Measurements from ENCODE around the gene EEFSEC. TPM values are rescaled to one million over a fixed set of nuclear protein-coding genes. Genes with fewer than 3 reads are reported as not detected.

EEFSEC gene
- total RNA-seq, 2 experiments from 2014 or later, result 20.8 to 21.4 TPM

- POLR2A ChIA-PET, result no interaction called here
- CTCF ChIA-PET, result interaction anchor here (0.6 kb wide), 1 partner anchor 70 kb away, joined by 3 read pairs; no protein-coding TSS in a partner anchor
These were observed 216.8 kb downstream of the EEFSEC start for GRCh38 chr3:128369881-128370642.

DNA sequence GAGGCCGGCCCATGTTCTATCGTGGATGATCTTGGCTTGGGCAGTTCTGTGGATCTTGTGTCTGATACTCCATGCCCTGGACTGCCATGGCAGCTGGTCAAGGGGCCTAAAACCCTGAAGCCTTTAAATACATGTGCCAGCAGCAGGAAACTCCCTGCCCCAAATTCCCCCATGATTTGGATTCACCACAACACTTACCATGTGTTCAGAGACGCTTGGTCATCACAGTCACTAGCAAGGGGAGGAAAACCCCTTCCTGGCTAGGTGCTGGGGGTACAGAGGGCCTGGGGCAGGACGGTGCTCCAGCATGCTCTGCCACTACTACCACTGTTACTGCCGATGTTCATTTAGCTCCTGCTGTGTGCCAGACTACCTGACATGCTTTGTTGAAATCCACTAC is 219.0 kb downstream of the EEFSEC start:
- ChIA-PET CTCF (no interaction called here), POLR2A (no interaction called here)

GRCh38 chr3:128372707-128373533 is 219.6 kb downstream of the EEFSEC start:
- ChIA-PET CTCF (no interaction called here), POLR2A (no interaction called here)

DNA sequence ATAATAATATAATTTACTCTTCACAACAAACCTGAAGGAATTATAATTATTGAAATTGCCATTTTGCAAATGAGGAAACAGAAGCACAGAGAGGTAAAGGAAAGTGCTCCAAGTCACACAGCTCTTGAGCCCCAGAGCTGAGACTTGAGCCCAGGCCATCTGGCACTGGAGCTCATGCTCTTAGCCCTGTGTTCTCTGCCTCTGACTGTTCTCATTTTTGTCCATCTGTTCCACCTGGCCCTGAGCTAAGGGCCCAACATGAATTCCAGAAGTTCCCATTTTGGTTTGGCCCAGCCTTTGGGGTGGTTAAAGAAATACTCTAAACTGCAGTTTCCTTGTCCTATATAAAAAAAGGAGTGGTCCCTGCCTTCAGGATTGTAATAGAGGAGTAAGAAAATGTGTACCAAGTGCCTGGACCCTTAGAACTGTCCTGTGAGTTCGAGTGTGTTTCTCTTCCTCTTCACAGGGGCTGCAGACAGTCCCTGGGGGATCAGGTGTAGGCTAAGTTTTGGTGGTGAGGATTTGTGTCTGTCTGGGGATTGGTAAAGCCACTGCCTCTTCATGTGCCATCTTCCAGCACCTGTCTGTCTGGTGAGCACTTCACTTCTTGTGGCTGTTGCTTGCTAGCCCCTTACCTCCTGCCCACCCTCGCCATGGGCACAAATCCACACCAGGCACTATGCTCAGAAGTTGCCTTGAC is 221.6 kb downstream of the EEFSEC start:
- CTCF ChIA-PET, result no interaction called here
- POLR2A ChIA-PET, result no interaction called here

- ChIA-PET POLR2A (no interaction called here), CTCF (no interaction called here)
These were observed 223.2 kb downstream of the EEFSEC start for GRCh38 chr3:128376516-128376915.

DNA sequence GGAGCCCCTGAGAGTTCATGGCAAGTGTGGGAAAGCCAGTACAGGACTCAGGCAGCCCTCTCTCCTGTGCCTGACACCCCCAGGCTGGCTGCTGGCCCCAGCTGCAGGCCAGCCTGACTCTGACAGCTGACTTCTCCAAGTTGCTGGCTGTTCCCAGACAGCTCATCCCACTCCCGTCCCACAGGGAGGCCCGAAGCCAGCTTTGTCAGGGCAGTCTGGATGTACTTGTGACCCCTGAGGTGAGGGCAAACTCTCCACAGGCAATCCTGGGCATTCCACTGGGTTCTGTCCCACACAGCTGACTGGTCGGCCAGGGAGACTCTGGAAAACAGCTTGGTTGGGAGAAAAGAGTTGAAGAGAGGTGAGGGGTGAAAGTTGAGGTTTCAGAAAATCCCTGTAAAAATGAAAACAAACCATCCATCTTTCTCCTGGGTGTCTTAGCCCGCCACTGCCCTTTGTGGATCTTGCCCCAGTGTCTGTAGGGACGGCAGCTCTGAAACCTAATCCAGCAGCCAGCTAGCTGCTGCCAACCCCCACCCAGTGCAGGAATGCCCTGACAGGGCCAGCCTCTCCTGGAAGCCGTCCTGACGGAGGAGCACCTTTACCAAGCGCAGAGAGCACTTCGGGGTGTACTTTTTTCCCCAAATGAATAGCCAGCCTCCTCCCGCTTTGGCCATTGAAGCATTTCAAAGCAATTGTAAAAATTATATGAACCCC is 225.5 kb downstream of the EEFSEC start:
- ChIA-PET CTCF (interaction anchor here (0.6 kb wide), 1 partner anchor 390 kb away, joined by 4 read pairs; no protein-coding TSS in a partner anchor), POLR2A (no interaction called here)

DNA sequence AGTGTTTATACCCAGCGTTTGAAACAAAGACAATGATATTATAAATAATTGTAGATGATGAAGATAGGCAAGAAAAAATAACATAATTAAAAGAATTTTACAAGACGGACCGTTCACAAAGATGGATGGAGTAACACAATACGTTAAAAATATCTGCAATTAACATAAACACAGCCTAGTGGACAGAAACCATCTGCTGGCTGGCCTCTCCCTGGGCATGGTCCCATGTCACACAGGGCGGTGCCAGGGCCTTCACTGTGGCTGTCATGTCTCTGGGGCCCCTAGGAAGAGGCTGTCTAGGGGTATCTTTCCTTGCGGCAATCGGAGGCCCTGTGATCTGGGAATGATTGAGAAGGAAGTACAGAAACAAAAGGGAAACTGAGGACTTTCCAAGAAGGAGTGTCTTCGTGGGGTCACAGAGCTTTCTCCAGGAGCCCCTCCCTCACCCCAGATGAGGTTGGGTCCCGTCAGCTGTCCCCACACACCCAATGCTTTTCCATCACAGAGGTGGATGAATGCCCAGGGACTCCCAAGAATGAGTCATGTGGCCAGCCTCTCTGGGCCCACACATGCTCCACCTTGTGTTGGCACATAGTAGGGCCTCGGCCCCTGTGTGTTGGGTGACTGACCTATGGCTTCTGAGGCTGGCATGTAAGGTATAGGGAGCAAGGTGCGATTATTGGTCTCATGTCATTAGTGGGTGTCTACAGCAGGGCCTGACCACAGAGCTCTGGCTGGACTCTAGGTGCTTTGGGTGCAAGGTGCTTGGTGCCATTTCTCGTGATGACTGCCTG is 226.3 kb downstream of the EEFSEC start:
- POLR2A ChIA-PET, result no interaction called here
- CTCF ChIA-PET, result no interaction called here

DNA sequence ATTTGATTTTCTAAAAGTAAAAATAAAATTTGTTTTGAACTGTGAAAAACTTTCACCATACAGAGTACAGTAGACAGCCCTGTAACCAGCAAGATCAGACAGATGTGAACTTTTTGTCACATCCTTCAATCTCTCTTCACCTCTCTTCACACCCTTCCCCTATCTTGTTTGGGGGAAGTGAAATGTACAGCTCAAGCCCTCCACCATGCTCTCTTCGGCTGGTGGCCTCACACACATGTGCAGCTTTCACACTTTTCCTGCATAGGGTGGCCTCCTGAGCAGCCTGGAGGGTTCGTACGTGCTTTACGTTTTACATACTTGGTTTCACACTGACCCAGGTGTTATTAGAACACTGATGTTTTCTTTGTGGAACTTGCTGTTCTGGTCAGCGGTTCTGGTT is 227.0 kb downstream of the EEFSEC start:
- POLR2A ChIA-PET, result no interaction called here

GRCh38 chr3:128380719-128381118 is 227.4 kb downstream of the EEFSEC start:
- ChIA-PET CTCF (interaction anchor here (0.5 kb wide), 1 partner anchor 246 kb away, joined by 3 read pairs; no protein-coding TSS in a partner anchor), POLR2A (no interaction called here)

More for the DNA sequence above, 227.0 kb downstream of the EEFSEC start:
- CTCF ChIA-PET, result no interaction called here

- ChIA-PET POLR2A (no interaction called here), CTCF (no interaction called here)
These were observed 228.3 kb downstream of the EEFSEC start for GRCh38 chr3:128381609-128382008.

- ChIA-PET CTCF (no interaction called here), POLR2A (no interaction called here)
These were observed 229.0 kb downstream of the EEFSEC start for GRCh38 chr3:128382221-128382807.

DNA sequence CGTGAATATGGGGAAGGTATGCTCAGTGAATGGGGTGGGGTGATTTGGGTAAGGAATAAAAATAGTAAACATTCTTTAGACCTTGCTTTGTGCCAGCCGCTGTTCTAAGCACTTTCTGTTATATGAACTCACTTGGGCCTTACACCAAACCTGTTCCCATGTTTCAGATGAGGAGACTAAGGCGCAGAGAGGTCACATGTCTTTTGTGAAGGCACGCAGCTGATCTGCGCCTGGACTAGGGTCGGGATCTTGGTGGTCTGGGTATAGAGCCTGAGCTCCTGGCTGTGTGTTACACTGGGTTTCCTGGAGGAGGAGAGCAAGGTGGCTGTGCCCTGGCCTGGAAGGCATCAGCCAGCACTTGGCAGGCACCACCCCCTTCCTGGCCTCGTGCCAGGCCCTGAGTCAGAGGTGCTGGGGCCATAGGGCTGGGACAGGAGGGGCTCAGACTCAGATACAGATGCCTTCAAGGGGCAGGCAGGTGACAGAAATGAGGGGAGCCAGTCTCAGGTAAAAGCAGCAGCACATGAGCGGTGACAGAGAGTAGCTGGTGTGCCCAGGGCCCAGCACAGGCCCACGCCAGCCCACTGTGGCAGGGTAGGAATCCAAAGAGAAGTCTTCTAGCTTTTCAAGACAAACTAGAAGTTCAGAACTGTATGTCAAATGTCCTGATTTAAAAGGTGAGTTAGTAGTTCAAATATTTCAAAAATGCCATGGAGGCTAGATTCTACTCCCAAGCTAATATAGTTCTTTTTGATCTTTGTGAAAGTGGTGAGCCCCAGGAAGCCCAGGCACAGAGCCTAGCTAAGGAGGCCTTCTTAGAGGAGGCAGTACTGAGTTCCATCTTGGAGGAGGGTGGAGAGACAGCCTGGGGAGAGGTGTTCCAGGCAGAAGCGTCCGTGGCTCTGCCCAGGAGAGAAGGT is 230.3 kb downstream of the EEFSEC start:
- ChIA-PET CTCF (no interaction called here), POLR2A (no interaction called here)

DNA sequence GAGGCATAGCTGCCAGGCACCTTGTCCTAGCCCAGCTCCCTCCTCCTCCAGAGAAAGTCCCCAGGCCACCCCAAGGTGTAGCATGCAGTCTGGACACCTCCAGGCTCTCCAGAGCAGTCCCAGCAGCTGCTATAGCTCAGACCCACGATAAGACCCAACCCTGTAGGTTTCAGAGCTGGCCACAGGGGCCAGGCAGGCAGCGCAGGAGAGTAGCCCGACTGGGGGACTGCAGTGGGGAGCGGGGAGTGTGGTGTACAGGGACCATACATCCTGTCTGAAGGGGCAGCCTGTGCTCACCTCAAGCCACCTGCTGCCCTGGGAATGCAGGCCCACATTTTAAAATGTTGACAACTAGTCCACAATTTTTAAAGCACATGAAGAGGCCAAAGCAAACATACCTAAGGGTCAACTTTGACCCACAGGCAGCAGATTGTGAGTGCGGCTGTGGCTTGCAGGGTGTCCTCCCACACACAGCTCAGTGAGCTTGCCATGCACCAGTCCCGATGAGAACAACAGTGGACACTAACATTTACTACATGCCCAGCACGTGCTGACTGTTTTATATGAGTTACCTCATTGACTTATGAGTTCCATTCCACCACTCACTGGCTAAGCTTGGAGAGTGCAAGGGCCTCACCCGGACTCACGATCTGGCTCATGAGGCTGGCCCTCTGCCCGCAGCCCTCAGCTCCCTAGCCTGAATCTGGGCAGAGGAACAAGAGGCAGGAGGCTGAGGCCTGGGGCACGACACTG is 232.0 kb downstream of the EEFSEC start:
- POLR2A ChIA-PET, result no interaction called here
- CTCF ChIA-PET, result no interaction called here

- ChIA-PET POLR2A (no interaction called here), CTCF (no interaction called here)
These were observed 235.7 kb downstream of the EEFSEC start for GRCh38 chr3:128388932-128389331.

- POLR2A ChIA-PET, result no interaction called here
- CTCF ChIA-PET, result no interaction called here
These were observed 237.6 kb downstream of the EEFSEC start for GRCh38 chr3:128390867-128391266.

GRCh38 chr3:128392021-128392420 is 238.7 kb downstream of the EEFSEC start:
- ChIA-PET POLR2A (no interaction called here), CTCF (no interaction called here)

DNA sequence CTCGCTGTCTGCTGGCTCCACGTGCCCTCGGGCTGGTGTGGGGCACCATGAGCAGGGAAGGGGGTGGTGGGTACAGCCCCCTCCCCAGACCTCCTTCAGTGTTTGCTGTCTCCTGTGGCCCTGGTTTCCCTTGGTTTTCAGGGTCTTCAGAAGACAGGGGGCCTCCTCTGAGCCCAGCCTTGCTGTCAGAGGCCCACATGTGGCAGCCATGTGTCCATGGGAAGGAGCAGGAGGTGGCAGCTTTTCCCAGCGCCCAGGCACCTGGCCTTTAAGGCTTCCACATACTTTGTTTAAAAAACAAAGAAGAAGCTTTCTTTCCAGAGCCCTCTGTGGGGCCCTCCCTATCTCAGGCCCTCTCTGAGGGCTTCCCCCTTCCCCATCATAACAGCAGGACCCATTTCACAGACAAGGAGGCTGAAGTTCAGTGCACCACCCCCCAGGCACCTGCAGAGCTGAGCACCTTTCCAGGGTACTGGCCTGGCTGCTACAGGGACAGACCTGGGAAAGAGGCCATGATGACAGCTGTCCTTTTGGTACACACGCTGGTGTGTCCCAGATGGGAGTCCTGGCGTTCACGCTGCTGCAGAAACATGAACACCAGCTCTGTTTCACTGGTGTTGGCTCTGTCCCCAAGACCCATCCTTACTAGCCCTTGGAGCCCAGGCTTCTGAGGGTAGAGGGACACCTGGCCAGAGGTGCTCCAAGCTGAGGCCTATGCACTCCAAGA is 239.7 kb downstream of the EEFSEC start:
- POLR2A ChIA-PET, result no interaction called here
- CTCF ChIA-PET, result no interaction called here

Measured in activated CD8-positive, alpha-beta memory T cell treated with anti-CD3 and anti-CD28 coated beads for 36 hours (primary cell).